Daoy (cell line): ENCODE results near the gene KLHL30. TPM values are rescaled to one million over a fixed set of nuclear protein-coding genes. Genes with fewer than 3 reads are reported as not detected.
"Not testable (repeated sequence)": the region's sequence is repeated elsewhere in the genome, so short reads cannot be mapped to it uniquely, and the experiment has no call there.

ENCODE experiments used
- DNase-seq: peaks from one replicate; pipeline ENCODE4 v3.0.0-alpha.2; 2015; ENCODE audit warnings: low read depth
- total RNA-seq: library from RNA; depleted of rRNA; stranded (reverse); fragments of >200 nt; shearing (Covaris generic); gene quantifications from 2 replicates; pipeline ENCODE4 v1.2.3, GENCODE V29; 2014

Gene KLHL30
- total RNA-seq, 1 experiment from 2014 or later = 0.17 TPM

DNA sequence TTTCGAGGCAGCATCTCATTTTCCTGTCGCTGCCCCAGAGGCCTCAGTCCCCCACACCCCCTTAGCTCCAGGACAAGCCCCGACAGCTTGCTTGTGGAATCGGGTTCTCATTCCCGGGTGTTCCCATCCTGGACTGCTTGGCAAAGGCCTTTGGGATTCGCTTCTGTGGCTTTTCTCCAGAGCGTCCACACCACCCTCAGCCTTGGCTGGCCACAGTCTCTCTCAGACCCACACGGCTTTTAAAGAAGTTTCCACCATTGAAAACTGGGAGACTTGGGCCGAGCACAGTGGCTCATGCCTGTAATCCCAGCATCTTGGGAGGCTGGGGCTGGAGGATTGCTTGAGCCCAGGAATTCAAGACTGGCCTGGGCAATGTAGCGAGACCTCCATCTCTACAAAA, 35.6 kb upstream of the KLHL30 start:
- no peak for DNase-seq

DNA sequence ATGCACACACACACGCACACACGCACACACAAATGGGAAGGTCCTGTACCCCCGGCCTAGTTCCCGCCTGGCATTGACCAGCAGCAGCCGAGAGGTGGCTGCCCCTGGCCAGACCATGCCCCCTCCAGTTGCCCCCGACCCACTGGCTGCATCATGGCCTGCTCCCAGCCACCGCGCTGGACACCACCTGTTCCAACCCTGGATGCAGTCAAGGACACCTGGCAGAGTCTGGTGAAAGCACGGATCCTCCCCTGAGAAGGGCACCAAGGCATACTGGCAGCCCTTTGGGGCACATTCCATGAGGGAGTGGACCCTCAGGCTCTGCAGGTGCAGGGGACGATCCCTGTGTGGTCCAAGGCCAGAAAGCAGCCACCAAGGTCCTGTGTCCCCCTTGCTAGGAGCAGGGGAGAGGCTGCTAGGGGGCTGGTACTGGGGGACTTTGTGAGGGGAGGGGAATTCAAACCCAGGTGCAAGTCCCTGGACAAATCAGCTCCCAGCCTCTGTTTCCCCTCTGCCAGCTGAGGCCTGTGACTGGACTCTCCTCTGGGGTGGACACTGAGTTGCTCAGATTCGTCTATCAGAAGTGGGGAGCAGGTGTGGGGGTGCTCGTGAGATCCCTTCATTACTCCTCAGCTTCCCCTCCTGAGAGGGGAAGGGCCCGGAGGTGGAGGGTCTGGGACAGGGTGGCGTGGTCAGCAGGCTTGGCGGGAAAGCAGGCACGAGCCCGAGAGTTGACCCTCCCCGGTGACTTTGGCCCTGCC, 34.8 kb upstream of the KLHL30 start:
- DNase-seq = no peak

DNA sequence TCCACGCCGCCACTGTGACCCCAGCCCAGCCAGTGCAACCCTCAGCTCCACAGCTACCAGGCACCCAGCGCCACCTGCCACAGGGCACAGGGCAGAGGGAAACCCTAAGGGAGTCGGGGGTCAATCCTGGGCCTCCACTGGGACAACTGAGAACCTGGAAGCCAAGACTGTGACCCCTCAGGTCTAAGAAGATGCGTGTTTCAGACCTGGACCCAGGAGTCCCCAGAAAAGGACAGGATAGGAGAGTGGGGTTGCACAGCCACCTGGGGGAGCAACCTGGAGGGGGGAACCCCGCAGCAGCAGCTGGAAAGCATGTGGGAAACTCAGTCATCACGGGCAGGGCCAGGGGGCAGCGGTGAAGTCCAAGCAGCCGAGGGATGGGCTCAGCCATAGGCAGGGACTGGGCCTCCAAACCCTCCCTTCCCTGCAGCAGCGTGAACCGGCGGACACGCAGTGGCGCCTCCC, 34.2 kb upstream of the KLHL30 start:
- no peak for DNase-seq

DNA sequence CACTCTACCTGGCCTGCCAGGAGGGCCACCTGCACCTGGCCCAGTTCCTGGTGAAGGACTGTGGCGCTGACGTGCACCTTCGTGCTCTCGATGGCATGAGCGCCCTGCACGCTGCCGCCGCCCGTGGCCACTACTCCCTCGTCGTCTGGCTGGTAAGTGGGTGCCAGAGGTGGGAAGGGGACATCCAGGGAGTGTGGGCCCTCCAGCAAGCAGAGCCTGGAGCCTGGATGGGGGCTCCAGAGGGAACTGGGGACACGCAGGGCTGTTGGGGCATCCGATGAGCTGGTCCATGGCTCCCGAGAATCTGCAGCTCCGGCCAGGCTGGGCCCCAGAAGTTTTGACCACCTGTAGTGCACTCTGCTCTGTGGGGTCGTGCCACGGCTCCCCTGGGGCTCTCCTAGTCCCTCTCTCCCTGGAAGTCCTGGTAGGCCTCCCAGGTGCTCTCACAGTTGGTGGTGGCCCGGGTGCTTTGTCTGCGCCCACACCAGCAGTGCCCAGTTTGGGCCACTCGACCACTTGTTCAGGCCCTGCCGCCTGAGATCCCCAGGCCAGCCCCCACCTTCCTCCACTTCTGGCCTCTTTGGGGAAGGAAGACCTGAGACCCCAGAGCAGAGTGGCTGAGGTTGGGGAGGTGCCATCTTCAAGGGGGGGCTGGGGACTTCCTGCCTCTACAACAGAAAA, 33.6 kb upstream of the KLHL30 start:
- DNase-seq = no peak

- peak; percentile 2 for DNase-seq
Measured at GRCh38 chr2:238105506-238106338, 32.7 kb upstream of the KLHL30 start.

GRCh38 chr2:238106339-238106697, 32.1 kb upstream of the KLHL30 start:
- peak; percentile 1 for DNase-seq

DNA sequence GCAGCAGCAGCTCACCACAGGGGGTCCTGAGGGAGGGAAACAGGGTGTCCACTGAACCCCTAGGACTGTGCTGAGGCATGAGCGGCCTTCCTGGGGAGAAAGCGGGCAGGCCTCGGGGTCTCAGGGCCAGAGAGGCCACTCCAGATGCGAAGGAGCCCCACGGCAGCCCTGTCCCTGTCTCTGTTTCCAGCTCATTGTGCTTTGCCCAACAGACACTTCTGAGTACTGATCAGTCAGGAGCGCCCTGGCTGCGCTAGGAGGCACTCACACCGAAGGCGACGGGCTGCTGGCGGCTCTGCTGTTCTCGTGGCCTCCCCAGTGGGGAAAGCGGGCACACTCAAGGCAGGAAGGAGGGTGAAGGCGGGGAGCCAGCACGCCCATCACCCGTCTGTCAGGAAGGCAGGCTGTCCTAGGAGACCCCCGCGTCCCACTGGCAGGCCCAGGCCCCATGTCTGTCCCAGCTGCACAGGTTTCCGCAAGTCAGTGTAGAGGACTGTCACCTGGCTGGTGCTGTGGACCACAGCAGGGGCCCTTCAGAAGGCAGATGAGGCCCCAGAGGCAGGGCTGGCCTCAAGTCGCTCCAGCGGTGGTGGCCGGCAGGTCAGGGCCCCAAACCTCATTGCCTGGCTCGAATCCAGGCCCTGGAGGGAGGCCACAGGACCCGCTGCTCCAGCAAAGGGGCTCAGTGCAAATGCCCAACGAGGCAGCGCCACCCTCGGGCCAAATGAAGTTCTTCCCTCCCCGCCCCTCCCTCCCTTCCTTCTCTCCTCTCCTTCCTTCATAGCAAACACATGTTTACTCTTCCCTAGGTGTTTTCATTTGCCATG, 31.6 kb upstream of the KLHL30 start:
- peak; percentile 29 for DNase-seq

DNA sequence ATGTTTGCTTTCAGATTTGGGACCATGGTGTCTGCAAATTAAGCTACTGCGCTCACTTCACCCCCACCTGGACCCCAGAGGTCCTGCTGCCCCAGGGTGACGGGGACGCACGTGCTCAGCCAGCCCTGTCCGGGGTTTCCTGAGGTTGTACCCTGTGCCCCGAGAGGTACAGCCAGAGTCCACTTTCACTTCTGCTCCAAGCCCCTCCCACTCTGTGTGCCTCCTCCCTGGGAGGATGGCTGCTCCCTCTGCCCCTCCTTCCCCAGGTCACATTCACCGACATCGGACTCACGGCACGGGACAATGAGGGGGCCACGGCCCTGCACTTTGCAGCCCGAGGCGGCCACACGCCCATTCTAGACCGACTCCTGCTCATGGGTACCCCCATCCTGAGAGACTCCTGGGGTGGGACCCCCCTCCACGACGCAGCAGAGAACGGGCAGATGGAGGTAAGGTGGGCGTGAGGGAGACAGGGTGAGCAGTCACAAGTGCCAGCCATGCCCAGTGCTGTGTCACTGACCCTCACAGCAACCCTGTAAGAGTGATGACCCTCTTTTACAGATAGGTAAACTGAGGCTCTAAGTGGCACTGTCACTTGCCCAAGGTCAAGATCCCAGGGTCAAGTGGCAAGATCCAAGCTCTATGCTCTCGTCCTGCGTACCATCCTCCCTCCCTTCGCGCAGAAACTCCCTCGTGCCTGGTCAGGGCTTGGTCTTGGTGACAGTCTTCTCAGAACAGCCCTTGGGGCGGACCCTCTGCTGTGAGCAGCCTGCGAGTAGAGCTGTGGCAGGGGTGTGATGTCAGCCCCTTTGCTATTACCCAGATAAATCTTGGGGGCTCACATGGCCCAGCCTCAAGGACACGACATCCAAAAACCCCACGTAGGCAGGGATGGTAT, 30.7 kb upstream of the KLHL30 start:
- peak; percentile 31 for DNase-seq

DNA sequence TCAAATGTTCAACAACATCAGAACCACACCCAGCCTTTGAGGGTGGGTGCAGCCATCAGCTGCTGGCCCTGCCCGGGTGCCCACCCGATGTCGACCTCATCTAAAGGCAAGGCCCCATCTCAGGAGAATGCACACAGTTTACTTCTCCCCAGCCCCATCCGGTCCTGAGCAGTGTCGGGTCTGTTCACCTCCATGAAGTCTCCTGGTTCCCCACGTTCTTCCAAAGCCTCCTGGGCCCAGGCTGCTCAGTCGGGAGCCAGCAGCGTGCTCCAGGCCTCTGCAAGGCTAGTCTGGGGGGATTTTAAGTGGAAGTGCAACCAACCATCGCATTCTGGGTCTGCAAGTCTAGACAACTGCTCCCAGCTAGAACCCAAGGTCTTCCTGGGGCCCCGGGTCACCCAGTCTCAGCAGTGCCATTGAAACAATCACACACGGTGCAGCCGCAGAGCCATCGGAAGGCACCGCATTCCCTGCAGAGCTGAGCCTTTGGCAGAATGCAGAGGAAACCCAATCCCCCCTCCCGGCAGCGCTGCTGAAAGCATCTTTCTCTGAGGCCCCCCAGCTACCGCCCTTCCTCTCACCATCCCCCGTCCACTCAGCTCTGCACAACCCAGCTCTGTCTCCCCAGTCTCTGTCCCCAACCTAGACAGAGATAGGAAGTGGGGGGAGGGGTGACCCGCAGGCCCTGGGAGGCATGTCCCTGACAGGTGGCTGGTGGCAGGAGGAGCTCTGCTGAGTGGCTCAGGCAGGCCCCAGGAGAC, 29.9 kb upstream of the KLHL30 start:
- DNase-seq = no peak

DNA sequence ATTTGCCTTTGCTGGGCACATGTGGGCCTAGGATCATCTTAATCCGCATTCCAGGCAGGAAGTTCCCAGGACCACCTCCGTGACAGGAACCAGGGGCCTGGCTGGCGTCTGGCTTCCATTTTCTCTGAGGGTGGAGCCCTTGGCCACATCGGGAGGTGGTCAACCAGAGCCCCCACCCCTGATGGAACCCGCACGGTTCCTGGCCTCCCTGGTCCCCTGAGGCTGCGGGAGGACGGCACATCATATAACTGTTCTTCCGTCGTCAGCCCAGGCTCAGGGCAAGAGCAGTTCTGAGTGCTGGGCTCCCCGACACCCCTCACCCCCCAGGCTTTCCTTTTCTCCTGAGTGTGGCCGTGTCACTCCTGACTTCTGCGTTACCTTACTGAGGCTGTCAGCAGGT, 24.9 kb upstream of the KLHL30 start:
- no peak for DNase-seq

DNA sequence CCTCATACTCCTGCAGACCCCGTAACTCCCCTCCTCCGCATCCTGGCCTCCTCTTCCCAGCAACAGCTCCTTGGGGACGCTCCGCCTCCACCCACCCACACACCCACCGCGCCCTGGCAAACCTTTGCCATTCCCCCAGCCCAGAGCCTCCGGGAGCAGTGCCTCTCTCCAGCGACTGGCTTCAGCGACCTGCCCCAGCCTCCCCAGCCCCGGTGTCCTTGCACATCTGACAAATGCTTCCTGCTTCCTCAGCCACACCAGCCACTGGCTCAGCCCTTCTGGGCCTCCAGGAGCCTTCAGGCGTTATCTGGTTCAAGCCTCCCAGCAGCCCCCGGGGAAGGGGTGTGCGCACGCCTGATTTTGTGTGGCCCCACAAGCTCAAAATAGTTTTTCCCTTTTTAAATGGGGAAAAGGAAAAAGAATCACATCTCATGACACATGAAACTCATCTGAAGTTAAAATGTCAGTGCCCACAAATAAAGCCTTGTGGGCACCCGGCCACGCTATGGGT, 24.1 kb upstream of the KLHL30 start:
- no peak for DNase-seq

GRCh38 chr2:238114851-238115660, 23.4 kb upstream of the KLHL30 start:
- DNase-seq = no peak

- not testable (repeated sequence) for DNase-seq
Measured at GRCh38 chr2:238115709-238116108, 22.8 kb upstream of the KLHL30 start.

DNA sequence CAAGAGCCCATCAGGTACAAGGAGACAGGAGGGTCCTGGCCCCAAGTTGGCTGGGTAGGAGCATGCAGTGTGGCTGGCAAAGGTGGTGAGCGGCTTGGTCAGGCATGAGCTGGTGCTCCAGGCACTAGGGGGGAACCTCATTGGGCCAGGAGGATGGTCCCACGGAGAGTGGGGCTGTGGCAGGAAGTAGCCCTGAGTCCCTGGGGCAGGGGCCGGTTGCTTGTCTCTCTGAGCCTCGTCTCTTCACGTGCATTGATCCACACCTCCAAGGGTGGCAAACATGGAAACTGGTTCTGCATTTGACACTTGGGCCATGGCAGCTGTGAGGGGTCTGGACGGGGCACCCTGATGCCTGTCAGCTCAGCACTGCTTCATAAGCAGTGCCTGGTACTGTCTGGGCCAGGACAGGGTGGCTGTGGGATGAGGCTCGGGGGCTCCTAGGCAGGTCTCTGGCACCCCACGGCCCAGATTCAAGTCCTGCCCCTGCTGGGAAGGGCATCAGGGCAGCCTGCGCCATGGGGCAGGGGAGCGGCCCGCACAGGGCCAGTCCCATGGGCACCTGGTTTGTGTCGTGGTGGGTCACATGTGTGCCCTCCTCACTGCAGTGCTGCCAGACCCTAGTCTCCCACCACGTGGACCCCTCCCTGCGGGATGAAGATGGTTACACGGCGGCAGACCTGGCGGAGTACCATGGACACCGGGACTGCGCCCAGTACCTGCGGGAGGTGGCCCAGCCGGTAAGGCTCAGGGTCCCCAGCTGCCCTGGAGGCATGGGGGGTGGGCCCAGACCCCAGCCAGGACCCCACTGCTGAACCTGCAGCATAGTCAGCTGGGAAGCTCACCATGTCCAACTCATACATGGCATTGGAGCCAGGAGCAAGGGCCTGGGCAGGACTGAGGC, 21.9 kb upstream of the KLHL30 start:
- DNase-seq = no peak

DNA sequence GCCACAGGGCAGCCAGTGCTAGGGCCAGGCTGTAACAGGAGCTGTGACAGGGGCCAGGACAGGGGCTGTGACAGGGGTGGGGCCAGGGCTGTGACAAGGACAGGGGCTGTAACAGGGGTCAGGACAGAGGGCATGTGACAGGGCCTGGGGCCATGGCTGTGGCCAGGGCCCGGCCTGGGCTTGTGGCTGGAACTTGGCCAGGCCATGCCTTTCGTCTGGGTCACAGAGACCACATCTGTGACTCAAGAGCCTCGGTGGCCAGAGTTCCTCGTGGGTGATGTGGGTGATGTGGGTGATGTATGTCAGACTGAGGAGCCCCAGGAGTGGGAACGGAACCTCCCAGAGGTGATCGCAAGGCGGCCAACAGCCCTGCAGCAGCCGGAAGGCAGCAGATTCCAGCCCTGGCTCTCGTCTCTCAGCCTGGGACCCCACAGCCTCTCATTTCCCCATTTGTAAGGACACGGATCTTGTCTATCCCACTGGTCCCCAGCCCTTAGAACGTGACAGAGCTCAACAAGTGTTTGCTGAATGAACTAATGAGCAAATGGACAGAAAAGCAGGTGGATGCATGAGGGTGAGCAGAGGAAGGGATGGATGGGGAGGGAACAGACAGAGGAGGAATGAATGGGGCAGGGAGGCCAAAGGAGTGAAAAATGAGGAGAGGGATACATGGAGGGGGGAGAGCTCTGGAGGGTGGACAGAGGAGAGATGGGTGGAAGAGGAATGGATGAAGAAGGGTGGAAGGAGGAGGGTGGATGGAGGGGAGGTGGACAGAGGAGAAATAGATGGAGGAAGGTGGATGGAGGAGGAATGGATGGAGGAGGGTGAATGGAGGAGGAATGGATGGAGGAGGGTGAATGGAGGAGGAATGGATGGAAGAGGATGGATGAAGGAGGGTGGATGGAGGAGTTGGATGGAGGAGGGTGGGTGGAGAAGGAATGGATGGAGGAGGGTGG, 21.0 kb upstream of the KLHL30 start:
- no peak for DNase-seq

GRCh38 chr2:238119756-238120462, 18.6 kb upstream of the KLHL30 start:
- no peak for DNase-seq
